Left ventricle myocardium superior (tissue), 1 donor: ENCODE measurements around the gene PLPPR1. TPM values are rescaled to one million over a fixed set of nuclear protein-coding genes. Genes with fewer than 3 reads are reported as not detected.
"Not testable (repeated sequence)": the region's sequence is repeated elsewhere in the genome, so short reads cannot be mapped to it uniquely, and the experiment has no call there.

ENCODE experiments used
- ATAC-seq: fragments of 200-7000 bp; cut with Tn5 transposase; one replicate; pipeline ENCODE4 v1.9.1; 2020; ENCODE audit warnings: mild to moderate bottlenecking, moderate library complexity
- DNase-seq: peaks from one replicate; pipeline ENCODE4 v3.0.0-alpha.2; 2020
- intact Hi-C: fragments of 100-400 bp; cut with micrococcal nuclease; formaldehyde crosslinking; loops from one replicate; pipeline ENCODE4 v1.11.0; 2022
- total RNA-seq: library from RNA; stranded (reverse); fragmentation: NEBNext Ultra II Directional; extraction: Animal tissue kit (Norgen Biotek cat#: 25700); gene quantifications from one replicate; pipeline ENCODE4 v1.2.1, GENCODE V29; 2021
- donor health status: DM: no; HTN: yes; CAD: no; lungs with severe emphysema.

Gene PLPPR1
- total RNA-seq, 1 donor from 2014 or later, result not detected

GRCh38 chr9:101038488-101038887, 10.0 kb downstream of the PLPPR1 start:
- intact Hi-C loops, result no loop called here
- ATAC-seq (no peak), DNase-seq (no peak)

DNA sequence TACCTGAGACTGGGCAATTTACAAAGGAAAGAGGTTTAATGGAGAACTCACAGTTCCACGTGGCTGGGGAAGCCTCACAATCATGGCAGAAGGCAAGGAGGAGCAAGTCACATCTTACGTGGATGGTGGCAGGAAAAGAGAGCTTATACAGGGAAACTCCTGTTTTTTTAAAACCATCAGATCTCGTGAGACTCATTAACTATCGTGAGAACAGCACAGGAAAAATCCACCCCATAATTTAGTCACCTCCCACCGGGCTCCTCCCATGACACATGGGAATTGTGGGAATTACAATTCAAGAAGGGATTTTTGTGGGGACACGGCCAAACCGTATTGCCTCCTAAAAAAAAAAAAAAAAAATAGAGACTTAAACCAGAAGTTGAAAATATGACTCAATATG, 11.1 kb downstream of the PLPPR1 start:
- ATAC-seq, intact Hi-C loops: not testable (repeated sequence)

DNA sequence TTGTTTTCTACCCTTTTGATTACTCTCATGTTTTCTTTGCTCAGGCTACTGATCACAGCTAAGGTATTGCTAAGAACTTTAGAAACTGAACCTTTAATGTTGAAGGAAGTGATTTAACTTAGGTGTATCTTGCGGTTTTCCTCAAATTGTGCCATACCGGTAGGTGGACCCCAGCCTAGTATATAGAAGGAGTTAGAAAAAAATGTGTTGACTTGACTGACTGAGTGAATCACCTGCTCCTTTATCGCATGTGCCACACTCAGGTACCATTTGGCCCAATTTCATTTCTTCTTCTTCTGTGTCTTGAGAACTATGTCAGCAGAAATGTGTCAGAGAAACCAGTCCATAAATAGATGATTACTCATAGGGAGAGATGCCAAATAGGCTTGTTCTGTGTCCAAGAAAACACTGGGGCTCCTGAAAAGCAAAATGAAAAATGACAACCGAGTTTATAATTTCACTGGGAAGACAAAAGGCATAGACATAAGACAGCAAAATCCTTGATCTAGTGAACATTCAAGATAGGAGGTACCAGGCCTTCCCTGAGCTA, 19.4 kb downstream of the PLPPR1 start:
- intact Hi-C loops, result no loop called here
- DNase-seq (no peak), ATAC-seq (peak; percentile 64)

More for the DNA sequence above, 11.1 kb downstream of the PLPPR1 start:
- DNase-seq, result not testable (repeated sequence)

GRCh38 chr9:101050650-101051049, 22.1 kb downstream of the PLPPR1 start:
- intact Hi-C loops, result no loop called here
- DNase-seq (no peak), ATAC-seq (no peak)

DNA sequence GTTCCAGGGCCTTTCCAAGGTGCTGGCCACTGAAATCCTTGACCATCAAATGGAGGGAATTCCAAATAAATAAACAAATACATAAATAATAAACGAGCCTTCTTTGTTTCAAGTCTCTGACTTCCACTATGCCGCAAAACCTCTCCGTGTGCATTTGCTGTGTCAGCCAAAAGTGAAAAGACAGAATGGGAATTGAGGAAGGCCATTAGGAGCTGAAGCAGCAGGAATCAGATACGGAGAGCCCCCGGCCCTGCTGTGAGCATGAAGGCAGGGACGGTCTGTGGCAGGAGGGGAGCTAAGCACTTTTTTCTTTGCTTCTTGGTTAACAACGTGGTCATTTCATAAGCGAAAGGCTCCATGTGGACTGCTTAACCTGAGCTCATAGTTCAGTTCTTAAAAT, 26.1 kb downstream of the PLPPR1 start:
- ATAC-seq, result no peak
- DNase-seq, result no peak
- intact Hi-C loops, result no loop called here

DNA sequence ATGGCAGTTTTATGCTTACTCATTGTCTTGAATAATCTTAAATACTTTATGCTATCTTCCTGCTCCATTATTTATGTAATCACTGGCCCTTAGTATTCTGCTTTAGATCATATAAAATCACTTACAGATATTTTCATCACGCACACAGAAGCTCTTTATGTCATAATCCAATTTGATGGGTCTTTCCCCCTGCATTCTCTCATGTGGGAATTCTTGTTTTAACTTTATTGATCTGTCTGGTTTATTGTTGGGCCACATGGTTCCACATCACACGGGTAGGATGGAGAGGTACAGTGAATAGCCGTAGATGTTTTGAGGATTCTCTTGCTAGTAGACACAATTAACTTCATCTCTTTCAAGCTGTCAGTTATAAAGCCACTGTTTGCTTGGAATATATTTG, 27.0 kb downstream of the PLPPR1 start:
- intact Hi-C loops, result no loop called here
- DNase-seq (no peak), ATAC-seq (no peak)

DNA sequence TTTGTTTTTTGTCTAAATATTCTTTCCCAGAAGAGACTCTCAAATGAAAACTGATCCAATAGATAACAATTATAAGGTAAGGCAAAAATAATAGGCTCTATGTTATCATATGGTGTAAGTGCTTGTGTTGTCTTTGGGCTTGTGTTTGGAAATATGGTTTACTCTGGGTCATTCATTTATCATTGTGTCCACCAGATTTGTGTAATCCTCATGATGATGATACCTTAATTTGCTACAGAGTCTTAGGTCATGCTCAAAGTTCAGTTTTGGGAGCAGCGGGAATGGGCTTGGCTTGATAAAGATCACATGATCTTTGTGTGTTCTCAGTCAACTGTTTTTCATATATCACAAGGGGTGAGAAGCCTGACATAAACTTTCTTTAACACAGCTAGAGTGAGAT, 34.2 kb downstream of the PLPPR1 start:
- intact Hi-C loops, result no loop called here
- no peak for ATAC-seq
- DNase-seq, result no peak

GRCh38 chr9:101063192-101063591, 34.7 kb downstream of the PLPPR1 start:
- no peak for DNase-seq
- intact Hi-C loops, result no loop called here
- no peak for ATAC-seq

DNA sequence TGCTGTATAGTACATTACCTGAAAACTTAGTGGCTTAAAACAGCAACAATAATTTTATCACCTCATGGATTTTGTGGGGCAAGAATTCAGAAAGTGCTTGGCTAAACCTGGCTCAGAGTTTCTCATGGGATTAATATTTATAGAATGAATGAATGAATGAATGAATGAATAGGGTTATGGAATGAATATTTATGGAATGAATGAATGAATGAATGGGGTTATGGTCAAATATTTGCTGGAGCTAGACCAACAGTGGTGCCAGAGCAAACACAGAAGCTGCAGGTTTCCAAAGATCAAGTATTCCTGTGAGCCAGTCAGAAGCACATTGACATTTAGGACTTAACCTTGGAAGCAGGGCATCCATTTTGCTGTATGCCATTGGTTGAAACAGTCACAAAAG, 35.7 kb downstream of the PLPPR1 start:
- ATAC-seq (no peak), DNase-seq (no peak)
- intact Hi-C loops, result no loop called here

GRCh38 chr9:101065930-101066329, 37.4 kb downstream of the PLPPR1 start:
- intact Hi-C loops, result no loop called here
- DNase-seq (no peak), ATAC-seq (no peak)

DNA sequence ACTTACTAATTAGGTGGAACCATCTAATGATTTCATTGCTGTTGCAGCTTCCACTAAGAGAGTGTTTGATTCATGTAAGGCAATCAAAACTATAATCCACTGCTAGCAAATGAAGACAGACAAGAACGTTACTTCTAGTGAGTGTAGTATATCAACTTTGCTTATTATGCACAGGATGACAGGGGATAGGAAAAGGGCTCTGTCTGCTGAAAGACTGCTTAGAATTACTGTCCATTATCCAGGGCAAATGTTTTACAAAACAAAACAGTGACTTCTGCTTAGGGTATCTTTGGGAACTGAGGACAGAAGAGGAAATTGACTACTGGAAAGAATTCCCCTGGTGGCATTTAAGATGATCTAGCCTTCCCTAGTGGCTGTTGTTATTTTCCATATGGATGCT, 40.2 kb downstream of the PLPPR1 start:
- DNase-seq (no peak), ATAC-seq (no peak)
- intact Hi-C loops, result no loop called here

GRCh38 chr9:101072259-101072658, 43.7 kb downstream of the PLPPR1 start:
- DNase-seq (no peak), ATAC-seq (no peak)
- intact Hi-C loops, result no loop called here

DNA sequence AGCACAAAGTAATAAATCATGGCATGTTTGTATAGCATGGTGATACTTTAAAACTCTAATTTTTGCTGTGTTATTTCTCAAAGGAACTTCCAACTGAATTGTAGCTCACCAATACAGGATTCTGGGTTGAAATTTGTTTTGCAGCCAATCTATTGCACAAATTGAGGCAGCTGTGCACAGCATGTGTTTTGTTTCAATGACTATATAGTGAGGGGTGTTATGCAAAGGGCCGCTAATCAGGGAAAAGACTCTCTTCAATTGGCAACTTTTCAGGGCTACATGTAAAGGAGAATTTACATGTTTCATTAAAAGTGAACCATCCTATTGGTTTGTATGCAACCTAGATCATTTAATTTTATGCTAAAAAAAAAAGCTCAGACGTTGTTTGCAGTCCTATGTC, 44.6 kb downstream of the PLPPR1 start:
- intact Hi-C loops, result no loop called here
- DNase-seq (no peak), ATAC-seq (no peak)

- ATAC-seq (no peak), DNase-seq (no peak)
- intact Hi-C loops, result no loop called here
Observed at GRCh38 chr9:101081641-101082040, 53.1 kb downstream of the PLPPR1 start.

DNA sequence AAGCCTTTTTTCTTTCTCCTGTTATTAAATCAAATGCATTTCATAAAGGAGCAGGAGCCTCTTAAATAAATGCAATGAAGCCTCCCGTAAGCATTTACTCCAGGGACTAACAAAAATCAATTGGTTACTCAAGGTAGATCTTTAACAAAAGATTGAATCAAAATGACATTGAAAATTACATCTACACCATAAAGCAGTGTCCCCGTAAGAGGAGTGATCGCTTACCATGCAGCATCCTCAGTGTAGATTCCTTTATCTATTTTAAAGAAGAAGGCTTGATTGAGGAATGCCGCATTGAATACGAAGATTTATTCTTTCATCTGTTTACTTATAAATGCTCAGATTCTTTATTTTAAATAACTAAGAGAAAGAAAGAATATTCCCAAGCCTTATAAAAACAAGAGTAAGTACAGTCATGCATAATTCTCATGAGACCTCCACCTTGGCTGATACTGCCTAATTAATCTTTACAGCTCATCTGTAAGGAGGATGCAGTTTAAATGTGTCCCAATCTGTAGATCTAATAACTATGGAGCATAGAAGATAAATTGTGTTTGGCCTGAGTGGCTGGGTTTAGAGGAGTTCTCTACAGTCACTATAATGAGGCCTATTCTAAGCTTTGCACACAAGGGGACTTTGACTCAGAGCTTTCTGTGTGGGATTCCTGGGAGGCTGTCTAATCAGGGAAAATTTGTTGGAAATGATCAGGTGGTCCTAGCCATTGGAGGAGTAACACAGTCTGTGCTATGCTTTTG, 55.1 kb downstream of the PLPPR1 start:
- DNase-seq (no peak), ATAC-seq (no peak)
- intact Hi-C loops, result no loop called here

DNA sequence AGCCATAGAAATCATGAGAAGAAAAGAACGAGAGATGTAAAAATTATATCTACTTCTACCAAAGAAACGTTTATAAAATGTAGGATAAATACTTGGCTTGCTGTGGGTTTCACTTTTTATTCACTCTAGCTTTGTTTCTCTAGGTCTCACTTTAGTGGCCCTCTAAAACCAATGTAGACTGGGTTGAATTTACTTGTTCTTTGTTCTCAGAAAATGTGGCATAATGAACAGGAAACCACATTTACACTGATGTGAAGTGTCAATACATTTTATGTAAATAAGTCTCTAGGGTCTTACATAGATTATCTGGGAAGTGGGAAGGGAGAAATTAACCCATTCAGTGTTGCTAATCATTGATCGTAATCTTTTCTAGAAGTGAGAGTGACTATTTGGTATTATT, 58.9 kb downstream of the PLPPR1 start:
- DNase-seq, result no peak
- ATAC-seq, result no peak
- intact Hi-C loops, result no loop called here

GRCh38 chr9:101092922-101093321, 64.4 kb downstream of the PLPPR1 start:
- ATAC-seq, result no peak
- DNase-seq, result no peak
- intact Hi-C loops, result no loop called here

- intact Hi-C loops, result no loop called here
- ATAC-seq, result no peak
Observed at GRCh38 chr9:101093620-101094019, 65.1 kb downstream of the PLPPR1 start.

GRCh38 chr9:101094686-101095085, 66.2 kb downstream of the PLPPR1 start:
- ATAC-seq (no peak), DNase-seq (no peak)
- intact Hi-C loops, result no loop called here

More at GRCh38 chr9:101093620-101094019, 65.1 kb downstream of the PLPPR1 start:
- no peak for DNase-seq

DNA sequence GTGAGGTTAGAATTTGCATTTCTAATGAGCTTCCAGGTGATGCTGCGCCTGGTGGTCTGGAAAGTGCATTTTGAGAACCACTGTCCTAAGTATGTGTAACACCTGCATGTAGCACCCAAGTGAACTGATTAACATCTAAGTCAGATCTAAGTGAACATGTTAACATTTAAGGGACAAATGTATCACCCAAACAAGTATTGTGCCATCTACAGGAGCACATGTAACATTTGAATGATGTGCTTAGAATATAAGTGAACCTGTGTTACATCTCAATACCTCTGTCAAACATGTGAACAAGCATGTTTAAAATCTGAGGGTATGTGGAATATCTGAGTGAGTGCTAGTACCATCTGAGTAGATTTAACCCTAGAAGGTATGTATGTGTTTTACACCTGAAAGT, 68.7 kb downstream of the PLPPR1 start:
- no peak for DNase-seq
- intact Hi-C loops, result no loop called here
- no peak for ATAC-seq

- ATAC-seq (no peak), DNase-seq (no peak)
- intact Hi-C loops, result no loop called here
Observed at GRCh38 chr9:101098392-101098791, 69.9 kb downstream of the PLPPR1 start.
